Measurements from ENCODE around the gene RSBN1. TPM values are rescaled to one million over a fixed set of nuclear protein-coding genes. Genes with fewer than 3 reads are reported as not detected.

The RSBN1 gene
- total RNA-seq, 1 donor from 2014 or later, result 22.3 TPM

GRCh38 chr1:113786069-113786468 is 26.2 kb downstream of the RSBN1 start:
- intact Hi-C loops (cut with DNase I), result no loop called here
- ATAC-seq, result no peak

GRCh38 chr1:113784104-113784779 is 28.0 kb downstream of the RSBN1 start:
- intact Hi-C loops (cut with DNase I), result no loop called here
- DNase-seq (ENCODE audit: low spot score), result no peak
- ATAC-seq, result no peak

More at GRCh38 chr1:113786069-113786468, 26.2 kb downstream of the RSBN1 start:
- no peak for DNase-seq (ENCODE audit: low spot score)

GRCh38 chr1:113783254-113784103 is 28.8 kb downstream of the RSBN1 start:
- intact Hi-C loops (cut with DNase I), result no loop called here
- no peak for DNase-seq (ENCODE audit: low spot score)
- peak; percentile 79 for ATAC-seq

- DNase-seq (ENCODE audit: low spot score) (no peak), ATAC-seq (no peak)
- intact Hi-C loops (cut with DNase I), result no loop called here
These were observed 29.9 kb downstream of the RSBN1 start for GRCh38 chr1:113782406-113782805.

- intact Hi-C loops (cut with DNase I), result no loop called here
- ATAC-seq (no peak), DNase-seq (ENCODE audit: low spot score) (no peak)
These were observed 31.7 kb downstream of the RSBN1 start for GRCh38 chr1:113780374-113781146.

- no peak for ATAC-seq
- DNase-seq (ENCODE audit: low spot score), result no peak
- intact Hi-C loops (cut with DNase I), result no loop called here
These were observed 32.7 kb downstream of the RSBN1 start for GRCh38 chr1:113779542-113779941.

GRCh38 chr1:113777561-113777960 is 34.7 kb downstream of the RSBN1 start:
- intact Hi-C loops (cut with DNase I), result no loop called here
- DNase-seq (ENCODE audit: low spot score) (no peak), ATAC-seq (no peak)

GRCh38 chr1:113770031-113770430 is 42.2 kb downstream of the RSBN1 start:
- DNase-seq (ENCODE audit: low spot score) (no peak), ATAC-seq (no peak)
- intact Hi-C loops (cut with DNase I), result no loop called here

- ATAC-seq, result no peak
- no peak for DNase-seq (ENCODE audit: low spot score)
- intact Hi-C loops (cut with DNase I), result no loop called here
These were observed 42.7 kb downstream of the RSBN1 start for GRCh38 chr1:113769601-113769970.

- intact Hi-C loops (cut with DNase I), result no loop called here
These were observed 43.2 kb downstream of the RSBN1 start for GRCh38 chr1:113768916-113769600.

GRCh38 chr1:113765306-113766230 is 46.7 kb downstream of the RSBN1 start:
- intact Hi-C loops (cut with DNase I), result no loop called here
- ATAC-seq (no peak), DNase-seq (ENCODE audit: low spot score) (no peak)

More at GRCh38 chr1:113768916-113769600, 43.2 kb downstream of the RSBN1 start:
- ATAC-seq (no peak), DNase-seq (ENCODE audit: low spot score) (no peak)

- DNase-seq (ENCODE audit: low spot score) (no peak), ATAC-seq (no peak)
- intact Hi-C loops (cut with DNase I), result no loop called here
These were observed 48.6 kb downstream of the RSBN1 start for GRCh38 chr1:113763661-113764060.

- no peak for DNase-seq (ENCODE audit: low spot score)
- intact Hi-C loops (cut with DNase I), result no loop called here
- no peak for ATAC-seq
These were observed 50.3 kb downstream of the RSBN1 start for GRCh38 chr1:113761937-113762336.

GRCh38 chr1:113760102-113761080 is 51.9 kb downstream of the RSBN1 start:
- ATAC-seq (no peak), DNase-seq (ENCODE audit: low spot score) (no peak)
- intact Hi-C loops (cut with DNase I), result no loop called here

GRCh38 chr1:113759333-113760101 is 52.8 kb downstream of the RSBN1 start, which contains the start of gene PHTF1:
Gene PHTF1, minus strand, starts transcription at chr1:113759486. Its CDS starts 783 bp downstream, at chr1:113758703.
- ATAC-seq (peak; percentile 94), DNase-seq (ENCODE audit: low spot score) (peak; percentile 84)
- intact Hi-C loops (cut with DNase I), result no loop called here
